WTC11 (cell line): ENCODE data around the gene LRRFIP2.

Experiments used
- ATF1 ChIP-seq: sonication (generic); formaldehyde crosslinking; IDR thresholded peaks from 2 replicates; pipeline ENCODE4 v1.8.1; 2023; ENCODE audit warnings: mild to moderate bottlenecking, moderate library complexity, missing genetic modification reagents
- CREB1 ChIP-seq: sonication (generic); formaldehyde crosslinking; IDR thresholded peaks from 2 replicates; pipeline ENCODE4 v1.8.0; 2023; ENCODE audit warnings: mild to moderate bottlenecking, missing genetic modification reagents
- JAZF1 ChIP-seq: fragments of 250-450 bp; sonication (Bioruptor Pico); IDR thresholded peaks from 2 replicates; pipeline ENCODE4 v1.9.0; 2021; ENCODE audit warnings: moderate library complexity, mild to moderate bottlenecking, inconsistent platforms
- NFYB ChIP-seq: sonication (generic); formaldehyde crosslinking; conservative IDR thresholded peaks from 2 replicates; pipeline ENCODE4 v1.8.0; 2022; ENCODE audit warnings: low read depth, missing genetic modification reagents
- RELA ChIP-seq: sonication (generic); formaldehyde crosslinking; IDR thresholded peaks from 2 replicates; pipeline ENCODE4 v1.8.1; 2022; ENCODE audit warnings: missing genetic modification reagents, mild to moderate bottlenecking, borderline replicate concordance
- TF ChIP-seq, protein P1 (sequence below): fragments of 200-600 bp; IDR thresholded peaks from 2 replicates; pipeline ENCODE4 v1.8.0; 2022; ENCODE audit warnings: antibody characterized with exemption
- TF ChIP-seq, protein P2 (sequence below): sonication (generic); formaldehyde crosslinking; IDR thresholded peaks from 2 replicates; pipeline ENCODE4 v1.8.1; 2022; ENCODE audit warnings: mild to moderate bottlenecking, missing genetic modification reagents, moderate library complexity, borderline replicate concordance
- TF ChIP-seq, protein P3 (sequence below): sonication (generic); formaldehyde crosslinking; IDR thresholded peaks from 2 replicates; pipeline ENCODE4 v1.8.1; 2023; ENCODE audit warnings: mild to moderate bottlenecking, missing genetic modification reagents
- TF ChIP-seq, protein P4 (sequence below): sonication (generic); formaldehyde crosslinking; IDR thresholded peaks from 2 replicates; pipeline ENCODE4 v1.8.1; 2023; ENCODE audit warnings: mild to moderate bottlenecking, missing genetic modification reagents, borderline replicate concordance

DNA sequence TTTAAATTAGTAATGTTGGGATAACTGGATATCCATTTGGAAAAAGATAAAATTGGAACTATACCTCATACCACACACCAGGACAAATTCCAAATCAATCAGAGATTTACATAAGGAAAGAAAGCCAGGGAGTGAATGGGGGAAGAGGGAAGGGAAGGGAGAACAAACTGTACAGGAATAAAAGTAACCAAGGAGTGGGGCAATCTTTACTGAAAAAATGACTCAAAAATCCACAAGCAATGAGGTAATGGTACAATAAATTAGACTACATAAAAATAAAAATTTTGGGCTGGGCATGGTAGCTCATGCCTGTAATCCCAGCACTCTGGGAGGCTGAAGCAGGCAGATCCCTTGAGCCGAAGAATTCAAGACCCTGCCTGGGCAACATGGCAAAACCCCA is 98.4 kb downstream of the LRRFIP2 start:
- TF ChIP-seq NFYB = no peak
- TF ChIP-seq, protein P1, sequence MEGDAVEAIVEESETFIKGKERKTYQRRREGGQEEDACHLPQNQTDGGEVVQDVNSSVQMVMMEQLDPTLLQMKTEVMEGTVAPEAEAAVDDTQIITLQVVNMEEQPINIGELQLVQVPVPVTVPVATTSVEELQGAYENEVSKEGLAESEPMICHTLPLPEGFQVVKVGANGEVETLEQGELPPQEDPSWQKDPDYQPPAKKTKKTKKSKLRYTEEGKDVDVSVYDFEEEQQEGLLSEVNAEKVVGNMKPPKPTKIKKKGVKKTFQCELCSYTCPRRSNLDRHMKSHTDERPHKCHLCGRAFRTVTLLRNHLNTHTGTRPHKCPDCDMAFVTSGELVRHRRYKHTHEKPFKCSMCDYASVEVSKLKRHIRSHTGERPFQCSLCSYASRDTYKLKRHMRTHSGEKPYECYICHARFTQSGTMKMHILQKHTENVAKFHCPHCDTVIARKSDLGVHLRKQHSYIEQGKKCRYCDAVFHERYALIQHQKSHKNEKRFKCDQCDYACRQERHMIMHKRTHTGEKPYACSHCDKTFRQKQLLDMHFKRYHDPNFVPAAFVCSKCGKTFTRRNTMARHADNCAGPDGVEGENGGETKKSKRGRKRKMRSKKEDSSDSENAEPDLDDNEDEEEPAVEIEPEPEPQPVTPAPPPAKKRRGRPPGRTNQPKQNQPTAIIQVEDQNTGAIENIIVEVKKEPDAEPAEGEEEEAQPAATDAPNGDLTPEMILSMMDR = no peak
- TF ChIP-seq ATF1 (CRISPR knock-in tag) = no peak
- TF ChIP-seq CREB1 (CRISPR knock-in tag) = no peak
- TF ChIP-seq, protein P2, sequence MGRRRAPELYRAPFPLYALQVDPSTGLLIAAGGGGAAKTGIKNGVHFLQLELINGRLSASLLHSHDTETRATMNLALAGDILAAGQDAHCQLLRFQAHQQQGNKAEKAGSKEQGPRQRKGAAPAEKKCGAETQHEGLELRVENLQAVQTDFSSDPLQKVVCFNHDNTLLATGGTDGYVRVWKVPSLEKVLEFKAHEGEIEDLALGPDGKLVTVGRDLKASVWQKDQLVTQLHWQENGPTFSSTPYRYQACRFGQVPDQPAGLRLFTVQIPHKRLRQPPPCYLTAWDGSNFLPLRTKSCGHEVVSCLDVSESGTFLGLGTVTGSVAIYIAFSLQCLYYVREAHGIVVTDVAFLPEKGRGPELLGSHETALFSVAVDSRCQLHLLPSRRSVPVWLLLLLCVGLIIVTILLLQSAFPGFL (CRISPR knock-in tag) = no peak
- TF ChIP-seq RELA (CRISPR knock-in tag) = no peak
- TF ChIP-seq JAZF1 = no peak
- TF ChIP-seq, protein P3, sequence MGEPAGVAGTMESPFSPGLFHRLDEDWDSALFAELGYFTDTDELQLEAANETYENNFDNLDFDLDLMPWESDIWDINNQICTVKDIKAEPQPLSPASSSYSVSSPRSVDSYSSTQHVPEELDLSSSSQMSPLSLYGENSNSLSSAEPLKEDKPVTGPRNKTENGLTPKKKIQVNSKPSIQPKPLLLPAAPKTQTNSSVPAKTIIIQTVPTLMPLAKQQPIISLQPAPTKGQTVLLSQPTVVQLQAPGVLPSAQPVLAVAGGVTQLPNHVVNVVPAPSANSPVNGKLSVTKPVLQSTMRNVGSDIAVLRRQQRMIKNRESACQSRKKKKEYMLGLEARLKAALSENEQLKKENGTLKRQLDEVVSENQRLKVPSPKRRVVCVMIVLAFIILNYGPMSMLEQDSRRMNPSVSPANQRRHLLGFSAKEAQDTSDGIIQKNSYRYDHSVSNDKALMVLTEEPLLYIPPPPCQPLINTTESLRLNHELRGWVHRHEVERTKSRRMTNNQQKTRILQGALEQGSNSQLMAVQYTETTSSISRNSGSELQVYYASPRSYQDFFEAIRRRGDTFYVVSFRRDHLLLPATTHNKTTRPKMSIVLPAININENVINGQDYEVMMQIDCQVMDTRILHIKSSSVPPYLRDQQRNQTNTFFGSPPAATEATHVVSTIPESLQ = no peak
- TF ChIP-seq, protein P4, sequence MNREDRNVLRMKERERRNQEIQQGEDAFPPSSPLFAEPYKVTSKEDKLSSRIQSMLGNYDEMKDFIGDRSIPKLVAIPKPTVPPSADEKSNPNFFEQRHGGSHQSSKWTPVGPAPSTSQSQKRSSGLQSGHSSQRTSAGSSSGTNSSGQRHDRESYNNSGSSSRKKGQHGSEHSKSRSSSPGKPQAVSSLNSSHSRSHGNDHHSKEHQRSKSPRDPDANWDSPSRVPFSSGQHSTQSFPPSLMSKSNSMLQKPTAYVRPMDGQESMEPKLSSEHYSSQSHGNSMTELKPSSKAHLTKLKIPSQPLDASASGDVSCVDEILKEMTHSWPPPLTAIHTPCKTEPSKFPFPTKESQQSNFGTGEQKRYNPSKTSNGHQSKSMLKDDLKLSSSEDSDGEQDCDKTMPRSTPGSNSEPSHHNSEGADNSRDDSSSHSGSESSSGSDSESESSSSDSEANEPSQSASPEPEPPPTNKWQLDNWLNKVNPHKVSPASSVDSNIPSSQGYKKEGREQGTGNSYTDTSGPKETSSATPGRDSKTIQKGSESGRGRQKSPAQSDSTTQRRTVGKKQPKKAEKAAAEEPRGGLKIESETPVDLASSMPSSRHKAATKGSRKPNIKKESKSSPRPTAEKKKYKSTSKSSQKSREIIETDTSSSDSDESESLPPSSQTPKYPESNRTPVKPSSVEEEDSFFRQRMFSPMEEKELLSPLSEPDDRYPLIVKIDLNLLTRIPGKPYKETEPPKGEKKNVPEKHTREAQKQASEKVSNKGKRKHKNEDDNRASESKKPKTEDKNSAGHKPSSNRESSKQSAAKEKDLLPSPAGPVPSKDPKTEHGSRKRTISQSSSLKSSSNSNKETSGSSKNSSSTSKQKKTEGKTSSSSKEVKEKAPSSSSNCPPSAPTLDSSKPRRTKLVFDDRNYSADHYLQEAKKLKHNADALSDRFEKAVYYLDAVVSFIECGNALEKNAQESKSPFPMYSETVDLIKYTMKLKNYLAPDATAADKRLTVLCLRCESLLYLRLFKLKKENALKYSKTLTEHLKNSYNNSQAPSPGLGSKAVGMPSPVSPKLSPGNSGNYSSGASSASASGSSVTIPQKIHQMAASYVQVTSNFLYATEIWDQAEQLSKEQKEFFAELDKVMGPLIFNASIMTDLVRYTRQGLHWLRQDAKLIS (CRISPR knock-in tag) = no peak
